ENCODE results near the gene CCDC177.

DNA sequence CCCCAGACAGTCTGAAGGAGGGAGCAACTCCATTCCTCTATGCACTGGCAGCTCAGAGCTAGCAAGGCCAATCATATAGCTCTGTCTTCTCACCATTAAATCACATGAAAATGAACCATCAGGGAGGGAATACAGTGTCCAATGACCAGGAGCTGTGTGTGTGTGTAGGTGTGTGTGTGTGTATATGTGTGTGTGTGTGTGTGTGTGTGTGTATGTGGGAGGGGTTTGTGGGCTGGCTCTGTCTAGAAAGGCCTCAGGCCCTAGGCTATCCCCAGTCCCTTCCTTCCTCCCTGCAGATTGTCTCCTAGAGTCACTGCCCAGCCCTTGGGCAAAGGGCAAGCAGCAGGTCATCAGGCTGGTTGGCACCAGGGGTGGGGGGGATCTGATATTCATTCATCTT lies 31.1 kb upstream of the CCDC177 start:
- TF ChIP-seq SREBF2 (IDR thresholded peaks at IDR 0.05) (no peak), GATA3 (IDR thresholded peaks at IDR 0.05; ENCODE audit: borderline replicate concordance) (no peak), KDM1A (IDR thresholded peaks at IDR 0.05; ENCODE audit: low read depth) (no peak), POLR2A (IDR thresholded peaks at IDR 0.05; ENCODE audit: low read length) (no peak), MAZ (IDR thresholded peaks at IDR 0.05; ENCODE audit: borderline replicate concordance, low read depth, low read length) (no peak)
- TF ChIP-seq, protein P1, sequence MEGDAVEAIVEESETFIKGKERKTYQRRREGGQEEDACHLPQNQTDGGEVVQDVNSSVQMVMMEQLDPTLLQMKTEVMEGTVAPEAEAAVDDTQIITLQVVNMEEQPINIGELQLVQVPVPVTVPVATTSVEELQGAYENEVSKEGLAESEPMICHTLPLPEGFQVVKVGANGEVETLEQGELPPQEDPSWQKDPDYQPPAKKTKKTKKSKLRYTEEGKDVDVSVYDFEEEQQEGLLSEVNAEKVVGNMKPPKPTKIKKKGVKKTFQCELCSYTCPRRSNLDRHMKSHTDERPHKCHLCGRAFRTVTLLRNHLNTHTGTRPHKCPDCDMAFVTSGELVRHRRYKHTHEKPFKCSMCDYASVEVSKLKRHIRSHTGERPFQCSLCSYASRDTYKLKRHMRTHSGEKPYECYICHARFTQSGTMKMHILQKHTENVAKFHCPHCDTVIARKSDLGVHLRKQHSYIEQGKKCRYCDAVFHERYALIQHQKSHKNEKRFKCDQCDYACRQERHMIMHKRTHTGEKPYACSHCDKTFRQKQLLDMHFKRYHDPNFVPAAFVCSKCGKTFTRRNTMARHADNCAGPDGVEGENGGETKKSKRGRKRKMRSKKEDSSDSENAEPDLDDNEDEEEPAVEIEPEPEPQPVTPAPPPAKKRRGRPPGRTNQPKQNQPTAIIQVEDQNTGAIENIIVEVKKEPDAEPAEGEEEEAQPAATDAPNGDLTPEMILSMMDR (IDR thresholded peaks at IDR 0.05): no peak
- TF ChIP-seq, protein P2, sequence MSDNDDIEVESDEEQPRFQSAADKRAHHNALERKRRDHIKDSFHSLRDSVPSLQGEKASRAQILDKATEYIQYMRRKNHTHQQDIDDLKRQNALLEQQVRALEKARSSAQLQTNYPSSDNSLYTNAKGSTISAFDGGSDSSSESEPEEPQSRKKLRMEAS (IDR thresholded peaks at IDR 0.05): no peak
- TF ChIP-seq, protein P3, sequence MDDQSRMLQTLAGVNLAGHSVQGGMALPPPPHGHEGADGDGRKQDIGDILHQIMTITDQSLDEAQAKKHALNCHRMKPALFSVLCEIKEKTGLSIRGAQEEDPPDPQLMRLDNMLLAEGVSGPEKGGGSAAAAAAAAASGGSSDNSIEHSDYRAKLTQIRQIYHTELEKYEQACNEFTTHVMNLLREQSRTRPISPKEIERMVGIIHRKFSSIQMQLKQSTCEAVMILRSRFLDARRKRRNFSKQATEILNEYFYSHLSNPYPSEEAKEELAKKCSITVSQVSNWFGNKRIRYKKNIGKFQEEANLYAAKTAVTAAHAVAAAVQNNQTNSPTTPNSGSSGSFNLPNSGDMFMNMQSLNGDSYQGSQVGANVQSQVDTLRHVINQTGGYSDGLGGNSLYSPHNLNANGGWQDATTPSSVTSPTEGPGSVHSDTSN (IDR thresholded peaks at IDR 0.05): no peak
- TF ChIP-seq, protein P4, sequence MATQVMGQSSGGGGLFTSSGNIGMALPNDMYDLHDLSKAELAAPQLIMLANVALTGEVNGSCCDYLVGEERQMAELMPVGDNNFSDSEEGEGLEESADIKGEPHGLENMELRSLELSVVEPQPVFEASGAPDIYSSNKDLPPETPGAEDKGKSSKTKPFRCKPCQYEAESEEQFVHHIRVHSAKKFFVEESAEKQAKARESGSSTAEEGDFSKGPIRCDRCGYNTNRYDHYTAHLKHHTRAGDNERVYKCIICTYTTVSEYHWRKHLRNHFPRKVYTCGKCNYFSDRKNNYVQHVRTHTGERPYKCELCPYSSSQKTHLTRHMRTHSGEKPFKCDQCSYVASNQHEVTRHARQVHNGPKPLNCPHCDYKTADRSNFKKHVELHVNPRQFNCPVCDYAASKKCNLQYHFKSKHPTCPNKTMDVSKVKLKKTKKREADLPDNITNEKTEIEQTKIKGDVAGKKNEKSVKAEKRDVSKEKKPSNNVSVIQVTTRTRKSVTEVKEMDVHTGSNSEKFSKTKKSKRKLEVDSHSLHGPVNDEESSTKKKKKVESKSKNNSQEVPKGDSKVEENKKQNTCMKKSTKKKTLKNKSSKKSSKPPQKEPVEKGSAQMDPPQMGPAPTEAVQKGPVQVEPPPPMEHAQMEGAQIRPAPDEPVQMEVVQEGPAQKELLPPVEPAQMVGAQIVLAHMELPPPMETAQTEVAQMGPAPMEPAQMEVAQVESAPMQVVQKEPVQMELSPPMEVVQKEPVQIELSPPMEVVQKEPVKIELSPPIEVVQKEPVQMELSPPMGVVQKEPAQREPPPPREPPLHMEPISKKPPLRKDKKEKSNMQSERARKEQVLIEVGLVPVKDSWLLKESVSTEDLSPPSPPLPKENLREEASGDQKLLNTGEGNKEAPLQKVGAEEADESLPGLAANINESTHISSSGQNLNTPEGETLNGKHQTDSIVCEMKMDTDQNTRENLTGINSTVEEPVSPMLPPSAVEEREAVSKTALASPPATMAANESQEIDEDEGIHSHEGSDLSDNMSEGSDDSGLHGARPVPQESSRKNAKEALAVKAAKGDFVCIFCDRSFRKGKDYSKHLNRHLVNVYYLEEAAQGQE (IDR thresholded peaks at IDR 0.05): no peak
